H9 (cell line): ENCODE results near the gene RMRP. TPM values are rescaled to one million over a fixed set of nuclear protein-coding genes. Genes with fewer than 3 reads are reported as not detected.
A peak's percentile ranks its signal among the peaks of the same experiment; 100 is the strongest.

Experiments
- DNase-seq: peaks from one replicate; pipeline ENCODE4 v3.0.0-alpha.2; 2017
- H2AFZ ChIP-seq: one replicate; pipeline ENCODE4 v1.6.1; 2013; ENCODE audit warnings: mild to moderate bottlenecking, low read length, control low read depth, moderate library complexity
- H2AK5ac ChIP-seq: 2 replicates; pipeline ENCODE4 v1.6.1; 2013; ENCODE audit warnings: low read length, control low read depth, mixed read lengths; ENCODE audit not compliant: insufficient read length
- H2BK120ac ChIP-seq: one replicate; pipeline ENCODE4 v1.6.1; 2013; ENCODE audit warnings: low read depth, mild to moderate bottlenecking, low read length, control low read depth, inconsistent platforms; ENCODE audit not compliant: poor library complexity, severe bottlenecking
- H2BK12ac ChIP-seq: 2 replicates; pipeline ENCODE4 v1.6.1; 2013; ENCODE audit warnings: low read length, control low read depth, mixed read lengths, low read depth; ENCODE audit not compliant: insufficient read length
- H2BK15ac ChIP-seq: 2 replicates; pipeline ENCODE4 v1.6.1; 2013; ENCODE audit warnings: low read depth, low read length, control low read depth
- H2BK20ac ChIP-seq: one replicate; pipeline ENCODE4 v1.6.1; 2013; ENCODE audit warnings: low read depth, mild to moderate bottlenecking, low read length, control low read depth, inconsistent platforms; ENCODE audit not compliant: poor library complexity, severe bottlenecking
- H2BK5ac ChIP-seq: 2 replicates; pipeline ENCODE4 v1.6.1; 2013; ENCODE audit warnings: low read length, control low read depth, mixed read lengths; ENCODE audit not compliant: insufficient read length
- H3K14ac ChIP-seq: 2 replicates; pipeline ENCODE4 v1.6.1; 2013; ENCODE audit warnings: low read length, control low read depth; ENCODE audit not compliant: insufficient read depth
- H3K18ac ChIP-seq: 2 replicates; pipeline ENCODE4 v1.6.1; 2013; ENCODE audit warnings: low read depth, mild to moderate bottlenecking, mixed read lengths, low read length, control low read depth; ENCODE audit not compliant: insufficient read length
- H3K23ac ChIP-seq: 2 replicates; pipeline ENCODE4 v1.6.1; 2013; ENCODE audit warnings: low read length, control low read depth, mixed read lengths, low read depth; ENCODE audit not compliant: insufficient read length
- H3K23me2 ChIP-seq: 2 replicates; pipeline ENCODE4 v1.6.1; 2013; ENCODE audit warnings: low read depth, mild to moderate bottlenecking, mixed read lengths, low read length, control low read depth; ENCODE audit not compliant: insufficient read length, poor library complexity, severe bottlenecking
- H3K27ac ChIP-seq: 2 replicates; pipeline ENCODE4 v1.5.1; 2013; ENCODE audit warnings: low read length, control low read depth, mixed read lengths, low read depth; ENCODE audit not compliant: insufficient read length
- H3K27me3 ChIP-seq: 2 replicates; pipeline ENCODE4 v1.6.1; 2013; ENCODE audit warnings: low read length, control low read depth, inconsistent platforms; ENCODE audit not compliant: insufficient read depth
- H3K4ac ChIP-seq: 2 replicates; pipeline ENCODE4 v1.6.1; 2013; ENCODE audit warnings: low read depth, mild to moderate bottlenecking, control low read depth, inconsistent platforms, low read length, moderate library complexity
- H3K4me1 ChIP-seq: 2 replicates; pipeline ENCODE4 v1.6.1; 2013; ENCODE audit warnings: low read length, control low read depth, inconsistent platforms; ENCODE audit not compliant: insufficient read depth
- H3K4me2 ChIP-seq: 2 replicates; pipeline ENCODE4 v1.6.1; 2013; ENCODE audit warnings: low read length, control low read depth, mixed read lengths; ENCODE audit not compliant: insufficient read length, insufficient read depth
- H3K56ac ChIP-seq: 2 replicates; pipeline ENCODE4 v1.6.1; 2013; ENCODE audit warnings: low read depth, mild to moderate bottlenecking, mixed read lengths, low read length, control low read depth; ENCODE audit not compliant: insufficient read length
- H3K79me1 ChIP-seq: 2 replicates; pipeline ENCODE4 v1.6.1; 2013; ENCODE audit warnings: low read depth, mild to moderate bottlenecking, moderate library complexity, low read length, control low read depth, inconsistent platforms; ENCODE audit not compliant: insufficient read depth, poor library complexity, severe bottlenecking
- H3K79me2 ChIP-seq: 2 replicates; pipeline ENCODE4 v1.6.1; 2013; ENCODE audit warnings: low read length, control low read depth, inconsistent platforms; ENCODE audit not compliant: insufficient read depth
- H3K9ac ChIP-seq: 2 replicates; pipeline ENCODE4 v1.6.1; 2013; ENCODE audit warnings: low read length, control low read depth, mixed read lengths; ENCODE audit not compliant: insufficient read length; ENCODE audit errors: extremely low read depth
- H3K9me3 ChIP-seq: one replicate; pipeline ENCODE4 v1.6.1; 2013; ENCODE audit warnings: low read depth, low read length, inconsistent platforms; ENCODE audit not compliant: control insufficient read depth
- H3T11ph ChIP-seq: one replicate; pipeline ENCODE4 v1.6.1; 2013; ENCODE audit warnings: mild to moderate bottlenecking, low read length, control low read depth, inconsistent platforms
- H4K20me1 ChIP-seq: one replicate; pipeline ENCODE4 v1.6.1; 2013; ENCODE audit not compliant: control insufficient read depth, insufficient read length, insufficient read depth
- H4K5ac ChIP-seq: 2 replicates; pipeline ENCODE4 v1.6.1; 2013; ENCODE audit warnings: low read depth, mild to moderate bottlenecking, mixed read lengths, low read length, control low read depth; ENCODE audit not compliant: insufficient read length
- H4K8ac ChIP-seq: replicated peaks from 2 replicates; pipeline ENCODE4 v1.6.1; 2013; ENCODE audit warnings: low read length, control low read depth, mixed read lengths, low read depth; ENCODE audit not compliant: insufficient read length
- H4K91ac ChIP-seq: 2 replicates; pipeline ENCODE4 v1.6.1; 2013; ENCODE audit warnings: low read depth, mild to moderate bottlenecking, moderate library complexity, mixed read lengths, low read length, control low read depth; ENCODE audit not compliant: insufficient read length
- H3K27ac Mint-ChIP-seq, 3 experiments: 2 replicates in 2 of 3; 3 replicates in 1 of 3; pipeline ENCODE4 v1.8.0; 2020 to 2021; ENCODE audit warnings: mixed read lengths in 3 of 3, mild to moderate bottlenecking in 1 of 3, moderate library complexity in 1 of 3
- H3K27me3 Mint-ChIP-seq: 2 replicates; pipeline ENCODE4 v1.8.0; 2021; ENCODE audit warnings: low read depth, mild to moderate bottlenecking, moderate library complexity, mixed read lengths
- H3K36me3 Mint-ChIP-seq, 3 experiments: 2 replicates in 2 of 3; 3 replicates in 1 of 3; pipeline ENCODE4 v1.8.0; 2020 to 2021; ENCODE audit warnings: low read depth in 3 of 3, mixed read lengths in 3 of 3; ENCODE audit not compliant: insufficient read depth in 1 of 3
- H3K4me1 Mint-ChIP-seq, 2 experiments: 2 replicates each; pipeline ENCODE4 v1.8.0; 2020; ENCODE audit warnings: mixed read lengths in 2 of 2
- H3K4me3 Mint-ChIP-seq, 2 experiments: 2 replicates in 1 of 2; 3 replicates in 1 of 2; pipeline ENCODE4 v1.8.0; 2020 to 2021; ENCODE audit warnings: mild to moderate bottlenecking in 2 of 2, mixed read lengths in 2 of 2, moderate library complexity in 1 of 2
- H3K9me3 Mint-ChIP-seq, 2 experiments: 2 replicates in 1 of 2; 3 replicates in 1 of 2; pipeline ENCODE4 v1.8.0; 2020; ENCODE audit warnings: mild to moderate bottlenecking in 2 of 2, mixed read lengths in 2 of 2, moderate library complexity in 1 of 2
- CTCF ChIP-seq: fragments of 200-600 bp; sonication (generic); conservative IDR thresholded peaks from 3 replicates; pipeline ENCODE4 v1.8.0; 2021; ENCODE audit warnings: antibody characterized with exemption, mild to moderate bottlenecking
- WGBS: extraction: QIAGEN DNeasy Blood & Tissue Kit; methylation state at CpG from one replicate; pipeline ENCODE4 v1.1.7; 2013; ENCODE audit warnings: missing lambda C conversion rate, low lambda C conversion rate, mixed read lengths; ENCODE audit not compliant: insufficient read length; ENCODE audit errors: extremely low coverage; 5-methylcytosine and 5-hydroxymethylcytosine counted together
- total RNA-seq: library from RNA; stranded (reverse); gene quantifications from 2 replicates; pipeline ENCODE4 v1.2.1, GENCODE V29; 2021

RMRP gene
- total RNA-seq, 1 experiment from 2014 or later: 18,417 TPM

DNA sequence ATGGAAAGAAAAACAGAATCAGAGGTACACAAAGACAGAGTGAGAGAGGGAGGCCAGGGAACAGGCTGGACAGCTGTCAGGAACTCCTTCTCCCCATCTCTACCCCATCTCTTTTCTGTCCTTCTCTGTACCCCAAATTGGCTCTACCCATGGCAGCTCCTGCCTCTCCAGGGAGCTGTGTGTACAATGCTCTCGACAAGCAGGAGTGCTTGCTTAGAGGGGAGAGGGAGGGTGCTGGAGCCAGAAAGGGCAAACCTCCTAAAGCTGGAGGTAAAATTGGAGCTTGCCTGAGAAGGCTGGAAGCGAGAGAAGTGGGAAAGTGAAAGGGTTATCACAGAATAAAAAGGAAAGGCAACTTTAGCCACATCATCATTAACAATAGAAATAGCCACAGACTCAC is 25.5 kb upstream of the RMRP start:
- H3T11ph ChIP-seq: no peak overlapping the region
- no peak overlapping the region for H2BK5ac ChIP-seq
- TF ChIP-seq CTCF: no peak
- no peak overlapping the region for H3K9ac ChIP-seq
- H4K91ac ChIP-seq: no peak overlapping the region
- H3K4me2 ChIP-seq: no peak overlapping the region
- no peaks in the 10 kb centered on the region for H3K79me2 ChIP-seq
- Mint-ChIP-seq H3K27ac (0 out of 7 replicates have a peak overlapping the region, but pooled peaks of 1 of the 3 experiments have one; percentile 28), H3K4me1 (peaks cover 30 to 33% of the 10 kb centered on the region in 2 experiments), H3K9me3 (no peaks in the 10 kb centered on the region), H3K27me3 (no peaks in the 10 kb centered on the region), H3K36me3 (peaks cover 41 to 63% (median 61%) of the 10 kb centered on the region in 3 experiments; a peak in 6 of 7 replicates), H3K4me3 (no peak overlapping the region)
- no peak overlapping the region for H3K56ac ChIP-seq
- no peak for DNase-seq
- no peaks in the 10 kb centered on the region for H3K27me3 ChIP-seq
- H2BK12ac ChIP-seq: no peak overlapping the region
- H2AFZ ChIP-seq: no peak overlapping the region
- H4K5ac ChIP-seq: no peak overlapping the region
- H3K23me2 ChIP-seq: no peaks in the 10 kb centered on the region
- WGBS: no CpG with 5 or more reads among the region's 2 CpGs
- H3K14ac ChIP-seq: no peak overlapping the region
- H3K27ac ChIP-seq: no peak overlapping the region
- no peak overlapping the region for H2BK15ac ChIP-seq
- H3K23ac ChIP-seq: no peak overlapping the region
- H2BK20ac ChIP-seq: no peak overlapping the region
- H4K8ac ChIP-seq: no peak overlapping the region
- H3K4me1 ChIP-seq: peaks cover 3% of the 10 kb centered on the region
- H4K20me1 ChIP-seq: no peaks in the 10 kb centered on the region
- no peak overlapping the region for H2AK5ac ChIP-seq
- no peaks in the 10 kb centered on the region for H3K79me1 ChIP-seq
- H3K9me3 ChIP-seq: no peaks in the 10 kb centered on the region
- H2BK120ac ChIP-seq: no peak overlapping the region
- H3K18ac ChIP-seq: no peak overlapping the region
- H3K4ac ChIP-seq: no peak overlapping the region
